Left lobe of liver (tissue), 2 donors: ENCODE measurements around the gene FAU. TPM values are rescaled to one million over a fixed set of nuclear protein-coding genes. Genes with fewer than 3 reads are reported as not detected.

Source experiments
- ATAC-seq: fragments of 200-7000 bp; cut with Tn5 transposase; one replicate; pipeline ENCODE4 v1.9.1; 2020; ENCODE audit warnings: mild to moderate bottlenecking, moderate library complexity
- DNase-seq: peaks from one replicate; pipeline ENCODE4 v3.0.0-alpha.2; 2020; ENCODE audit warnings: low spot score
- total RNA-seq: library from RNA; stranded (reverse); gene quantifications from one replicate; pipeline ENCODE4 v1.2.1, GENCODE V29; 2021
- donor health status: DM: no; HTN: no; CAD: no; lungs with moderate emphysema.
- donor health status: DM: no; HTN: yes; CAD: no.

The FAU gene
- total RNA-seq, 1 donor from 2014 or later: 430 TPM

DNA sequence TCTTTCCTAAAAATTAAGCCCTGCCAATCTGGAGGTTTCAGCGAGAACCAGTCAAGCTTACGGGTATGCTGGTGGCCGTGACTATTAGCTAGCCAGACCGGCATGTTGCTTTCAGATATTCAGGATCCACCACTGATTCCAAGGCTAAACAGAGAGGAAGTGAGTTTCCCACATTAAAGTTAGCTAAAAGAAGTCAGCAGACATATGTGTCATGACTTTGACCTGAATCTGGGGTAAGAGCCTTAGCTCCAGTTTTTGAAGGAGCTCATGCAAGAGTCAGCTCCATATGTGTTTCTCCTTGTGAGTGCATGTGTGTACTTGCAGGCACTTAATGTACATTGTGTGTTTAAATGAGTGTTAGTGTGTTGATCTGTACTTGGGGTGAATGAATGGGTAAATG is 36.5 kb downstream of the FAU start:
- DNase-seq (no peak), ATAC-seq (no peak)

- no peak for ATAC-seq
- no peak for DNase-seq
Measured at GRCh38 chr11:65084598-65085375, 37.1 kb downstream of the FAU start.

GRCh38 chr11:65083834-65084597 is 37.9 kb downstream of the FAU start, which contains the start of the genes CDCA5 and ZFPL1:
Gene CDCA5, minus strand, starts transcription at chr11:65084040. Its CDS starts 62 bp downstream, at chr11:65083978.
Gene ZFPL1, plus strand, starts transcription at chr11:65084222. Its CDS starts 477 bp downstream, at chr11:65084699.
- DNase-seq (peak; percentile 97), ATAC-seq (peak; percentile 94)

DNA sequence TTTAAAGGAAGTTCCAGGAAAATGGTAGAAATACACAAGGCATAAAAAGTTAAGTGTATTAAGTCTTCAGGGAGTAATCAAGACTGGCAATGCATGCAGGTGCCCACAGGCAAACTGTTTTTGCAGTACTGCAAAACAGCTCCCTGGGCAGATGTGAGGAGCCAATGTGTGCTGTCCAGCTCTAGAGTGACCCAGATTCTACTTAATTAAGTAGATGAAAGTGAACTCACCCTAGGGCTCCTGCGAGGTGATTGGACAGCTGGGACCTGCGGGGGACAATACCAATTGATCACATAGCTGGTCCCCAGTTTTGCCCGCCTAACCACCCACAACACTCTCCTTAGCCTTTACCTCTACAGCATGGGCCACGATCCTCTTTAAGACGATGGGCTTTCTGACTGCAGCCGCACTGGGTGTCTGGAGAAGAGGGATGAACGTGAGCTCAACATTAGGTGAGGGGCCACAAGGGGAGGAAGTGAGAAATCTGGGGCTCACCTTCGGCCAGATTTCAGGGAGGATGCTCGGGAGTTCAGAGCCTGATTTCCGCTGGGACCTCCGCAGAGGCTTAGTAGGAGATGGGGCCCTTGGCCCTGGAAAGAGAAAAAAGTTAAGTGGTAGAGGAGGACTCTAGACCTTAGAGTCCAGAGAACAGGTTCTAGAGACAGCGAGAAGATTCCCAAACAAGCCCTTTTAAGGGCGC is 38.6 kb downstream of the FAU start:
- no peak for ATAC-seq
- DNase-seq: no peak

DNA sequence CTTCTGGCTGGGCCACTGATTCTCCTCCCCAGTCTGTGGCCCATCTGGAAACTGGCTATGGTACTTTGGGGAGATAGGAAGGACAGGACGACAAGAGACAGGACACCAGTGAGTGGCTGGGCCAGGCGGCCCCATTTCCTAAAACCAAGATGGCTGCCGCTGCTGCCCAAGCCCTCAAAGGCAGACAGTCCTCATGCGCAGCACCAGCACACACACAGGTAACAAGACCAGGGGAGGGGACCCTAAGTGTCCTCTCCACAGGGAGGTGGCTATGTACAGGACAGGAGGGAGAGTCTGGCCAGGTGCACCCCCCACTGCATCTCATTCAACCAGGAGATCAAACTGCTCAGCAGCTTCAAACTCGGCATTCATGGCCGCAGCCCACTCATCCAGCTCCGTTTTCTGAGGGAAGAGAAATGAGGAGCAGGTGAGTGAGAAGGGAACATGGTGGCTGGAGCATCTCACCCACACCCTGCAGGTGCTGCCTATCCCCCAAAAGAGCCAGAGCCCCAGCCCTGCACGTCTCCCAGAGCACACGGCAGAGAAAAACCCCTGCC is 43.1 kb downstream of the FAU start:
- ATAC-seq (no peak), DNase-seq (no peak)

DNA sequence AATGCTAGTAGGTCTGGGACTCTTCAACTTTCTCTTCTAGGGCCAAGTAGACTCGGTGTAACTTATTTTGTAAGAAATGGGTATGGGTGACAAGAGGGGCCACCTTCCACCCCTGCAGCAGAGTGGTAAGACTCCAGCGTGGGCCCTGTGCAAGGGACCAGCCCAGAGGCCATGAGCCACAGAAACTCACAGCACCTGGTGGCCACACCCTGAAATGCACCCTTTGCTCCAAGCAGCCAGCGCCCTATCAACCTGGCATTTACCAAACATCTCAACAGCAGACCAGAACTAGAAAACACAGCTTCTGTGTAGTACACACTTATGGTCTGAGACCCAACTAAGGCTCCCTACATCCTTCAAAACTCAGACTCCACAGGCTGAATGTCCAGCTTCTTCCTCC is 43.8 kb downstream of the FAU start:
- ATAC-seq: peak; percentile 97
- peak; percentile 67 for DNase-seq

- no peak for DNase-seq
- no peak for ATAC-seq
Measured at GRCh38 chr11:65077451-65077850, 44.5 kb downstream of the FAU start.

GRCh38 chr11:65072631-65072966 is 49.3 kb downstream of the FAU start:
- DNase-seq: no peak
- no peak for ATAC-seq

GRCh38 chr11:65071907-65072630 is 49.9 kb downstream of the FAU start:
- ATAC-seq: no peak
- no peak for DNase-seq

Other genes with a start within 250 kb of the FAU start
- 29.9 TPM for gene EHD1, start 243.5 kb downstream of the FAU start, total RNA-seq
- gene ATG2A, start 204.9 kb downstream of the FAU start, total RNA-seq: 34.0 TPM
- gene PPP2R5B, start 197.4 kb downstream of the FAU start, total RNA-seq: 9.1 TPM
- gene GPHA2, start 186.2 kb downstream of the FAU start, total RNA-seq: 0.25 TPM
- not detected for gene MAJIN, start 150.0 kb downstream of the FAU start, total RNA-seq
- gene BATF2, start 125.2 kb downstream of the FAU start, total RNA-seq: 2.4 TPM
- gene ARL2, start 108.0 kb downstream of the FAU start, total RNA-seq: 8.9 TPM
- 8.8 TPM for gene SNX15, start 94.7 kb downstream of the FAU start, total RNA-seq
- 5.7 TPM for gene SAC3D1, start 80.9 kb downstream of the FAU start, total RNA-seq
- 0.78 TPM for gene NAALADL1, start 63.6 kb downstream of the FAU start, total RNA-seq
- gene CDCA5, start 38.1 kb downstream of the FAU start, total RNA-seq: 0.75 TPM
- 18.4 TPM for gene ZFPL1, start 37.9 kb downstream of the FAU start, total RNA-seq
- 55.1 TPM for gene VPS51, start 25.9 kb downstream of the FAU start, total RNA-seq
- gene TM7SF2, start 10.3 kb downstream of the FAU start, total RNA-seq: 97.6 TPM
- 8.8 TPM for gene ZNHIT2, start 4.4 kb downstream of the FAU start, total RNA-seq
- 31.3 TPM for gene MRPL49, start 187 bp upstream of the FAU start, total RNA-seq
- 110 TPM for gene SYVN1, start 12.4 kb upstream of the FAU start, total RNA-seq
- 1.2 TPM for gene SPDYC, start 48.1 kb upstream of the FAU start, total RNA-seq
- gene CAPN1, start 59.8 kb upstream of the FAU start, total RNA-seq: 81.0 TPM
- gene POLA2, start 139.8 kb upstream of the FAU start, total RNA-seq: 3.3 TPM
- 3.5 TPM for gene CDC42EP2, start 192.7 kb upstream of the FAU start, total RNA-seq
- 18.7 TPM for gene DPF2, start 211.7 kb upstream of the FAU start, total RNA-seq
- gene TIGD3, start 232.6 kb upstream of the FAU start, total RNA-seq: 0.43 TPM